ENCODE results near the gene USP16.

GRCh38 chr21:28975397-28975796 is 49.1 kb upstream of the USP16 start:
- TF ChIP-seq EZH2 (IDR thresholded peaks at IDR 0.05; ENCODE audit: insufficient read depth, poor library complexity, severe bottlenecking): no peak
- no peak for TF ChIP-seq EZH2phosphoT487 (IDR thresholded peaks at IDR 0.05; ENCODE audit: insufficient read depth, low read depth)

Measured in GM23248 (cell line).